Fibroblast of upper back skin (primary cell): ENCODE results near the gene KSR1.

Experiments used
- DNase-seq: peaks from one replicate; pipeline ENCODE4 v3.0.0-alpha.2; 2013

KSR1 gene

DNA sequence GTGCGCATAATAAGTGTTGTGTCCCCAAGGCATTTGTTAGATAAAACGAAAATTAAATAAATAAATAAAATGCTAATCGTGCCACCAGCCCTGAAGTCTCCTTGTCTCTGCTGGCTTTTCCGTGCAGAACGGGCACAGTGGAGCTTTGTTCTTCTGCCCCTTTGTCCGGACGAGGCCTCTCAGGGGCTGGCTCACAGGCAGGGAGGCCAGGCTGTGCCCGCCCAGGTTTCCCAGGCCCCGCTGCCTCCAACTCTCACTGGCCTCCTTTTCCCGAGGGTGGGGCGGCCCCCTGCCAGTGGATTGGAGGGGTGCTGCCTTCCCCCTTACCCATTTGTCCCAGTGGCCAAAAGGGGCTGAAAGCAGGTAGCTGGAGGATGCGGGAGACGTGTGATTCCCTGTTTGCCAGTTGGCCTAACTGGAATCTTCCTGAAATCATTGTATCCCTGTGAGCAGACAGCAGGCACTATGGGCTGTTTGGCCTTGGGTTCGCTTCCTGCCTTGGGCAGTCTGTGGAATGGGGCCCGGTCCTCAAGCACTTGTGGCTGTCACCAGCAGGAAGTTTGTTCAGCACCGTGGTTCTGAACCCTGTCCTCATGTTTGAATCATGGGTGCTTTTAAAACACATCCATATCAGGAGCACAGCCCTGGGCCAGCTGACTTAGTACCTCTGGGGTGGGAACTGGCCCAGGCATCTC, 64.4 kb downstream of the KSR1 start:
- DNase-seq: no peak

DNA sequence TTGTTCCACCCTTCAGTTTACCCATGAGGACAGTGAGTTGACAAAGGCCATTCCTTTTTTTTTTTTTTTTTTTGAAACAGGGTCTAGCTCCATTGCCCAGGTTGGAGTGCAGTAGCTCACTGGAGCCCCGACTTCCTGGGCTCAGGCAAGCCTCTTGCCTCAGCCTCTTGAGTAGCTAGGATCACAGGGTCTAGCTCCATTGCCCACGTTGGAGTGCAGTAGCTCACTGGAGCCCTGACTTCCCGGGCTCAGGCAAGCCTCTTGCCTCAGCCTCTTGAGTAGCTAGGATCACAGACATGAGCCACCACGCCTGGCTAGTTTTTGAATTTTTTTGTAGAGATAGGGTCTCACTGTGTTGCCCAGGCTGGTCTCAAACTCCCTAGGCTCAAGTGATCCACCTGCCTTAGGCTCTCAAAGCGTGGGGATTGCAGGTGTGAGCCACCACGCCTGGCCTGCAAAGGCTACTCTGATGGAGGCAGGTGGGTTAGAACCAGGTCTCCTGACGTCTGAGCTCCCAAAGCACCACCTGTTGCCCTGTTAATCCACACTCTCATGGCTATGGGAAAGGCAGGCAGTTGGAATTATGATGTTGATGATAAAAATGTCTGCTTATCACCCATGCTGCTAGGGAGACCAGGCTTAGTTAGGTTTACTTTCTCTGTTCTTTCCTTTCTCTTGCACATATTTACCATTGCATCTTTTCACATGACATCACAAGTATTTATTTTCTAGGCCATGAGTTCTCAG, 65.2 kb downstream of the KSR1 start:
- no peak for DNase-seq

DNA sequence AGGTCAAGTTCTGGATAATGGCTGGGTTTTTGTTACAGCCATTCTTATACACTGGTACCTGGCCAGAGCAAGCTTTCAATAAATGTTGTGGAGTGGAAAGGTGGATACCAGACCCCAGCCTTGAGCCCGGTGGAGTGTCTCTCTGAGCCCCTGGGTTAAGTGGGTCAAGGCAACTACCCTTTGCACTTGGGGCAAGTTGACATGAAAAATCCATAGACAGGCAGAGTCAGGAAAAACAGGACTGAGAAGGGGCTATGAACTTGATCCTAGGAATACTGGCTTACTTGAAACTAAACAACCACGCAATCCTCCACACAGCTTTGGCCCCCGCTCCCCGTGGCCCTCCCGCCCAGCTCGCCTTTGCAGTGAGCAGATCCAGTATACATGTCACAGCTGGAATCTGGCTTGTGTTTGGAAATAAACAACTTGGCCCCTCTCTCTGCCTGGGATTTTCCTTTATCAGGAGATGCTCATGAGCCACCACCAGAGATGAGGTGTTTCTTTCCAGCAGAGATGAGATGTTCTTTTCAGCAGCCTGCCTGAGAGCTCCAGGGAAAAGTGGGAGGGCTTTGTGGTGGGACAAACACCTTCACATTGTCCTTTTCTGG, 65.9 kb downstream of the KSR1 start:
- DNase-seq: no peak

DNA sequence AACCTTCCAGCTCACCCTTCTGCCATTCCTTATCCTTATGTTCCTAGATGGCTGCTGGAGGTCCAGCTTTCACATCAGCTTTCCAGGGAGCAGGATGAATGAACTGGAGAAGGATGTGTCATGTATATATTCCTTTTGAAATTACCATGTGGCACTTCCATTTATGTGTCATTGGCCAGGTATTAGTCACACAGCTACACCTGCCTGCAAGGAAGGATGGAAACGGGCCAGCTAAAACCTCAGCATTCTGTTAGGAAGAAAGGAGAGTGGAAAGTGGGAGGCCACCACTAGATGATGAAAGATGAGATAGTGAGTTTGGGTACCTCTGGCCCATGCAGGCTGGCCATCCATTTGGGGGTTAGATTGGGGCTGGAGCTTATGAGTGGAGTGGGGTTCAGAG, 67.5 kb downstream of the KSR1 start:
- DNase-seq: no peak

DNA sequence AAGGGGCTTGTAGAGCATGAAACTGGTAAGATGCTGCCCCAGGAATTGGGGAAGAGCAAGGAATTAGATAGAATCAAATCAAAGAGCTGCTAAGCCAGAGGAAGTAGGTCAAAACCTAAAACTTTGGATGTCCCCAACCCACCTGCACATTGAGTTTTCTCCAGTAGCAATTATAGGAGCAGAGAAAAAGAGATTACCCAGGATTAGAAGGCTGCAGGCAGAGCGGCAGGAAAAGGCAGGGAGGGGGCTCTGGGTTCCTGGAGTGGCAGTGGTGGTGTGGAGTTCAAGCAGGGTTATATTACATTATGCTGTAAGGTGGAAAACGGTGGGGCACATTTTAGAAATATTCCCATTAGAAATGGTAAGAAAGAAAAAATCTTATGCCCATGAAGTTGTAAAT, 68.3 kb downstream of the KSR1 start:
- no peak for DNase-seq

DNA sequence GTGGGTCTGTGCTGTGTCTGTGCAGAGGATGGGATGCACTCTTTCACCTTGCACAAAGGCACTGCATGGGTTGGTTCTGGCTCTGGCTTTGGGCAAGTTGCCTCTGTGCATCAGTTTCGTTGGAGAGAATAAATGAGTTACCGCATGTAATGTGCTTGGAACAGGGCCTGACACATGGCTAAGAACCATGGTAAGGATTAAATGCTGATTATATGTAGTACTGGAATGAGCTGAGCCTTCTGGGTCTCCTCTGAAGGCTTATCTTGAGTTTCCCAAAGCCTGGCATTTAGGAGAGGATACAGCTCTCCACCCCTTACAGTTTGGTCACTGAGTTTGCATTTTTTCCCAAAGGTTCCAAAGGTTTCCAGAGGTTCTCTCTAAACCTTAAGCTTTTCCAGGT, 69.1 kb downstream of the KSR1 start:
- DNase-seq: no peak

DNA sequence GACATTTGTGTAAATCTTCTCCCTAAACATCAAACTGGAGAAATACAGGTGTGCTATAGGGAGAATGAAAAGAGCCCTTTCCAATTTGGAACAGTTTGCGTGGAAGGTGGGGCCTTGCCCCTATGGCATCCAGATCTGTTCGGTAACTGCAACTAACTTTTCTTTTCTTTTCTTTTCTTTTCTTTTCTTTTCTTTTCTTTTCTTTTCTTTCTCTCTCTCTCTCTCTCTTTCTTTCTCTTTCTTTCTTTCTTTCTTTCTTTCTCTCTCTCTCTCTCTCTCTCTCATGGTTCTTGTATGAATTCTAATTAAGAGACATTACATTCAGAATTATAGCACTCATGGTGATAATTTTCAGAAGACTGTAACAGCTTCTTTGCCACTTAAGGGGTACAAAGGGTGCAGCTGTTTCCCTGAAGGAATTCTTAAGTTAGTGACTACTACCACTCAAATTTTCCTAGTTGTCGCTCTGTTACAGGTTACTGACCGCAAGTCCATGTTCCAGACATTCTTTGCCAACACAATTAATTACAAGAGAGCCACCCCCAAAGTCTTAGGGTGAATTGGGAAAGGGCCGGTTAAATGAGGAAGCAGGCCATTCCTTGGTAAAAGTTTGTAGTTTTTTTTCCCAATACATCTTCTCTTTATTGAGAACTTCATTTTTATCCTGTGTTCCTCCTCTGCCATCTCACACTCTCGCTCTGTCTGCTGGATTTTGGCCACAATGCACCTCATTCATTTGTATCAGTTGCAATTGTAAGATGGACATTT, 69.8 kb downstream of the KSR1 start:
- DNase-seq: no peak

DNA sequence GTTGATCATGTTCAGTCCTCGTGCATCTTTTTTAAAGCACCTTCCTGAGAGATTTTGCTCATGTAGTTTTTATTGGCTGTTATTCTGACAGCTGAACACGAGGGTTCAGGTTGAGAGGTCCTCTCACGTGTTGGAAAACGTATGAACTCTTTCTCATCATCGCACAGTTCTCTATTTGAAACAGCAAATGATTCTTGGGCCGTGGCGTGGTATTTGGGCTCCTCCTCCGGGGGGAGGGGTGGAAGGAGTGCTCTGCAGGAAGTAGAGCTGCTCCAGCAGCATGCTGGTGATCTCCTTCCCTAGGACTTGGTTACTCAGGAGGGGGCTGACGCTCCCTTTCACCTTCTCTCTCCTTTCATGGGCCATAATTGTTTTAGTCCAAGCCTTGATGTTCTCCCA, 70.4 kb downstream of the KSR1 start:
- peak; percentile 64 for DNase-seq

DNA sequence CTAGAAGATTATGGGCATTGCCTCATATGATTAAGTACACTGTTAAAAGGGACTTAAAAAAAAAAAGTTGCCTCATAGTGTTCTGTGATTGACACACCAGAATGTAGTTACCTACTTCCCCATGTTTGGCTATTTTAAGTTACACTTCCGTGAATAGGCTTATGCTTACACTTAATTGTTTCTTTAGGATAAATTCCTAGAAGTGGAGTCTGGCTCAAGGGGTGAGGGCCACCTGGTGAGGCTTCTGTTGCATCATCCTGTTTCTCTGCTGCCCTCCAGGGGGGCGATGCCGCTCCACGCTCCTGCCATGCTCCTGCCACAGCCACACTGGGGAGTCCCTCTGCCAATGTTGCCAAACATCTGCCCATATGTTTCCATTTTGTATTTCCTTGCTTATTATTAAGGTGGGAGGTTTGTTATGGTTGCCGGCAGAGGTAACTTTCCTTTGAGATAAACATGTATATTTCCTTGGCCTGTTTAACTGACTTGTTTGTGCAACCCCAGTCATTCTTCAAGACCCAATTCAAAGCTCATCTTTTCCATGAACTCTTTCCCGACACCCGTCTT, 73.1 kb downstream of the KSR1 start:
- peak; percentile 53 for DNase-seq

DNA sequence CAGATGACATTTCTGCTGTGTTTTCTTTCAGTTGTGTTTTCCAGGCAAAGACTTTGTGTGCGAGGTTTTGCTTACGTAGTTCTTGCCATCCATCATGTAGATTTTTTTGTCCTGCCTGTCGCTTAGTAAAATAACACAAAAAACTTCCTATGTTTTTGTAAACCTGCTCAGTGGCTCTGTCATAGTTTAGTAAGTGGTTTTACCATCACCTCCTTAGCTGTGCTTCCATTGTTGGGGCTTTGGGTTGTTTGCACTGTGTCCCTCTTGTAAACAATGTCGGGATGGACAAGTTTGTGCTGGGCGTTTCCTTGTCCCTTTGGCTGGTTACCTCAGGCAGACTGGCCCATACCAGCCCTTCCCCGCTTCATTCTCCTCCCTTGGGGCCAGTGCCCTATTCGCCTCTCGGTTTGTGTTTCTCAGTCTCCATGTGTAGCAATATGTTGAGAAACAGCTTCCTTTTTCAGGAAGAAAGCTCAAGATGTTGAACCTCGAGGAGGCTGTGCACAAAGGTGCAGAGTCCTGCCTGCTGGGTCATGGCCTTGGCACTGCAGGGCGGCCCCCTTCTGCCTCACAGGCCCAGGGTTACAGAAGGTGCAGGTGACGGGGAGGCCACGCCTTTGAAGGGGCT, 74.6 kb downstream of the KSR1 start:
- no peak for DNase-seq

DNA sequence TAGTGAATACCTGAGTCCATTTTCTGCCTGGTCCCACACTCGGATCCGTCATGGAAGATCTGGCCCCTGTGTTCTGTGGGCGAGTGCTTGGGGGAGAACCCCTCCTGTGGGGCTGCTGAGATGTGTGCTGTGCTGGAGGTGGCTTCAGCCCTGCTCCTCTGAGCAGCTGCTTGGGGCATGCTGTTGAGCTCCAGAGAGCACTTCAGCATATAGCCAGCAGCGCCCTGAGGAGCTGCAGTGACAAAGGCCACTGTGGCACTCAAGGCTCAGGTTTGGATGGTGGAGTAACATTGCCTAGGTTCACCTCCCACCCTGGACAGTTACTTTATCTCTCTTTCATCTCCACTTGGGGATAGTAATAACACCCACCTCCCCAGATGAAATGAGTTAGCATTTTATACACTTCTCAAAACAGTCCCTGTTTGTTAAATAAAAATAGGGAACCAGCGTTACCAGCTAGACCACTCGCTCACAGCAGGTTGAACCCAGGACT, 75.3 kb downstream of the KSR1 start:
- no peak for DNase-seq

DNA sequence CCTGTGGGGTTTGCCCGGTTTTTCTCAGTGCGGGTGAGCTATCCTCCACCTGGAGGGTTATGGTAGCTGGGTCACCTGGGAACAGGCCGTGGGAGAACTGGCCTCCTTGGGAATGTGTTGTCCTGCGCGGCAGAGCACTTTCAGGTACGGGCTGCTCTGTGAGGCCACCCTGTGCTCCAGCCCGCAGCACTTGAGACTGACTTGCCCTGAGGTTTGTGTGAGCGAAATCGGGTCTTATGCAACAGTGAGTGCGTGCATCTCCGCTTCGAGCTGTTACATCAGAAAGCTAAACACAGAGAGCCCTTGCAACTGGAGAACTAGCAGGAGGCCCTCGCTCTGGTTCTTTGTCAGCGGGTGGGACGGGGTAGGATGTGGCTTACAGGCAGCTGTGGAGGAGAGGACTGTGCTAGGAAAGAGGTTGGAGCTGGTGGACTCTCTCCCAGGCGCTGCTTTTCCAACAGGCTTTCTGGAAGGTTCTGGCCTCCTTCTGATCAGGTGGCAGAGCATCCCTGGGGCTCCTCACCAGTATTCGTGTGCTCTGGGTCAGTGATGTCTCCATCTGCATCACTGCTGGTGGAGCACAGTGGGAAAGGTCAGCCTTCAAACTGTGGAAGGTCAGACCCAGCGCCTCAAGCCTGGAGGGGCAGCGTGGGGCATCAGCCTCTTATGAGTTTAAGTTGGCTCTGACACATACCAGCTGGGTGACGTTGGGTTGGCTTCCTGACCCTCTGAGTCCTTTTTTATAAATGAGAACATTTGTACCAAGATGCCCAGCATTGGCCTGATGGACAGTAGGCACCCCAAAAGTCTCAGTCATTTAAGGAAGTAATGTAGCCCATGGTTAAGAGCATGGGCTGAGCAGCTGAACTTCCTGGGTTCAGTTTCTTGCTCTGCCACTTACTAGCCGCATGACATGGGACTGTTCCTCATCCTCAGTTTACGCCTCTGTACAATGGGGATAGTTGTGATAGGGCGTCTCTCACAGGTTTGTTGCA, 76.3 kb downstream of the KSR1 start:
- DNase-seq: peak; percentile 77

DNA sequence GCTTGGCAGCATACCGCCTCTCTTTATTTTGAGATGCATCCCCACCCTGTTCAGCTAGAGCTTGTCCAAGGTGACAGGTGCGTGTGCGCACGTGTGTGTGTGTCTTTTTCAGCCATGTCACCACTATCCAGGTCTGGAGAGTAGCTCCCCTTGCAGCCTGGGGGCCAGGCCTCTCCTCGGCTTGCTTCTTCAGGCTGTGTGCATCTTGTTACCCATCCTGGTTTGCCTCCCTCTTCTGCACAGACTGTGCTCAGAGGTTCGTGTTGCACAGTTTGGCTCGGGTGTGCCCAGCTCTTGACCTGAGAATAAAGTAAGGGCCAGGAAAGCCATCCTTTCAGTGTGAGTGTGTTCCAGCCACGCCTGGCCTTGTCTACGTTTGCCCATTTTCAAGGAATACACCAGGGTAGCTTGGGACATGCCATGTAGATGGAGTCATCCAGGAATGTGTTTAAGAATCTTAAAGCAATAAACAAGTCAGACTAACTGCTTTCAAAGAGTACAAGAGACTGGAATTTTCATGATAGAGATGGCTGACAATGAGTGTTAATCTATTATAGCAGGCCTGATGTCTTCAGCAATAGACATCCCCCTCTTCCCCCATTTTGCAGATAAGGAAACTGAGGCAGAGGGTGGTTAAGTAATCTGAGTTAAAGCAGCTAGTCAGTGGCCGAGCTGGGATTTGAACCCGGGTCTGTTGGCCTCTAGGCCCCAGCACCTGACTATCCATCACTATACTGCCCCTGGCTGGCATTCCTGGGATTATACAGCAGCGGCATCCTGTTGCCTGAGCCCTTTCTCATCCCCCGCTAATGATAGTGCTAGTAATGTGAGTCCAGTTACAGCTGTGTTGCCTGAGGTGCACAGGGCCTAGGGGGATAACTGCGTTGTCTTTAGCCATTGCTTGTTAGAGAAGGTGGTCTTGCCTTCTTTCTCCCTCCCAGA, 77.9 kb downstream of the KSR1 start:
- peak; percentile 90 for DNase-seq

DNA sequence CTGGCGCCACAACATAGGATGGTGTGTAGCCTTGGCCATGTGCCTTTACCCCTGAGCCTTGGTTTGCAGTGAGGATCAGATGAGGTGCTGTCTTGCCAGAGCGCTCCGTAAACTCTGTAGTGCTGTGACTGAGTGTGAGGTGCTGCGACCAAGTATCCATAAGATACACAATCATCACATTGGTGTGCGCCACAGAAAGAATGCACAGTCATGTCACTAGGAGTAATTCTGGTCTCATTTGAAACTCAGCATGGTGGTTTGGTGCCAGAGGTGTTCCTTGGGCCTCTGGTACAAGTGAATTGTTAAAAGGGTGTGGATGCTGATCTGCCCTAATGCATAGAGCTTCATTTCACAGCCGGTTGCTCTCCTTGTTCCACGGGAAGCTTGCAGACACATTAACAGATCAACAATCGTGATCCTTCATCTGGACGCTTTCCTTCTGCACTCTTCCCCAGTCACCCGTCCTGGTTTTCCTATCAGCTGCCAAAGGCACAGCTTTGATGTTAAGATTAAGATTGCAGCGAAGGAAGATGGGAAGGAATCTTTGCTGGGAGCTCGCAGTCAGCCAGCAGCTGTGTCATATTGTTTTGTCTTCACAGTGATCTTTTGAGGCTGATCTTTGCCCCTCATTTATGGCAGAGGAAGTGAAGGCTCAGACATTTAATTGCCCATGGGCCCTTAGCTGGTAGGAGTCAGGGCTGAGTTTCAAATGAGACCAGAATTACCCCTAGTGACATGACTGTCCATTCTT, 79.1 kb downstream of the KSR1 start:
- no peak for DNase-seq

DNA sequence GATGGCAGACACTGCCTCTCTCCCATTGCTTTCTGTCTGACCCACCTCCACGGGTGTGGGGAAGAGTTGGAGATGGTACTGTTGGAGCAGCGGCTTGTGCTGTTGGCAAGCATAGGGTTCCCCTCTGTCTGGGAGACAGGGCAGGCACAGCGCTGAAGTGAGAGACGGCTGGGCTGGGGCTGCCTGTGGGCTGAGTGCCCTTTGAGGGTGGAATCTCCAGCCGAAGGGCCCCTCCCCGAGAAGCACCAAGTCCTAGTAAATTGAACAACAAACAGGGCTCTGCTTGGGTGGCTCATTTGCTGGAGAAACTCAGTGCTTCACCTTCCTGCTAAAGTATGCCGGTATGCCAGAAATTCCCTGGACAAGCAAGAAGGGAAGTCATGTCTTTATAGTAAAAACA, 79.7 kb downstream of the KSR1 start:
- no peak for DNase-seq

DNA sequence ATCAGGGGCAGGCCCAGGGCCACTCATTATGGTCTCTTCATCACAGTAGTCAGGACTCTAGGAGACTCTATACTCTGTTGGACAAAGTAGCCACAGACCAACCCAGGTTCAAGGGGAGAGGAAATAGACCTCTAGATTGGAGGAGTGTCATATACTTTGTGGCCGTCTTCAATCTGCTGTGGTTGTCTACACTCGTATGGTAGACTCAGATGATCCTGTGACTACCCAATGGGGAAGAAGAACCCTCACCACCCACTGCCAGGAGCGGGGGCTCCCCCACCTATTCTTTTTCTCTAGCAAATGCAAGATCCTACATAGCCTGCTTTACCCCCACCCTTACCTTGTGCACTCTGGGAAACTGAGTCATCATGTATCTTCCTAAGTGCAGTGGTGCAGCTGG, 80.5 kb downstream of the KSR1 start:
- no peak for DNase-seq

DNA sequence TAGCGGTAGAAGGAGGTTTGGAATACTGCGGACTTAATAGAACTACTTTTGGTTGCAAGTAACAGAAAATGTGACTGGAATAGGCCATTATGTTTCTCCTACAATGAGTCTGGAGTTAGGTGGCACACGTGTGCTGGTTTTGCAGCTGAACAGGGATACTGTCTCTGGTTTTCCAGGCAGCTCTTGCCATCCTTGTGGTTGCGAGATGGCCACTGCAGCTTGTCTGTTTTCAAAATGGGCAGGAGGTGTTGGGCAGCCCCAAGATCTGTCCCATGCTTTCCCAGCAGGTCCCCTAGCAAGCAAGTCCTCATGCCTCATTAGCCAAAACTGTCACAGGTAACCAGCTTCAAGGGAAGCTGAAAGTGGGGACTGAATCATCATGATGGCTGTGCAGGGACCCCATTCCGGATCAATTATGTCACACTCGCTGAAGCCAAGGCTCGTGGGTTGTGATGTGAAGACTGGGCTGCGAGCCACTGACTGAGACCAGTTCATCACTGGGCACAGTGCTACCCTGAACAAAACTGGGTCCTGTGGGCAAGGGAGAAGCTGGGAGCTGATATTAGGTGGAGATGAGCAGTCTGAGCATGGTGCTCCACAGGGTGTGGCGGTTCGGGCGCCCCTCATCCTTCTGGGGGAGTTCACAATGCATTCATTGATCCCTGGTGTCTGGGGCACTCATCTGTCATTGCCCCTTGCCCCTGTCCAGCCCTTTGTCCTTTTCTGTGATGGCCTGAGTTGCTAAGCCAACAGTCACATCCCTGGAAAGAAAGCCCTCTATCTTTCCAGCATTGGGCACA, 82.1 kb downstream of the KSR1 start:
- no peak for DNase-seq

DNA sequence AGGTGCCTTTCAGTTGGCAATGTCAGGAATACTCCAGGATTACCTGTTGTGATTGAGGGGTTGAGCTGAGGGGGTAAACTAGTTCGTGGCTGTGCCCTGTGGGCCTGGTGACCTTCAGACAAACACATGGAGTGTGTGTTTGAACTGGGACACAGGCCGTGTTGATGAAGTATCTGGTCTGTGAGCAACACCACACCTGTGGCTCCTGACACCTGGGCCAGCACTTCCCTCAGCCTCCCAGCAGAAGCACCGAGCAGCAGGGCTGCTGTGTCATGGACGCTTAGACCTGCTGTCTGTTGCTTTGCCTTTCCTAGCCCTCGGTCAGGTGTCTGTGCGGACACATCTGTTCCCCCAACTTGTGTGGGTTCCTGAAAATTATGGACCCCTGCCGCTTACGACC, 82.9 kb downstream of the KSR1 start:
- no peak for DNase-seq
